B cell (primary cell): ENCODE measurements around the gene ZIC2. TPM values are rescaled to one million over a fixed set of nuclear protein-coding genes. Genes with fewer than 3 reads are reported as not detected.

ENCODE experiments used
- ATAC-seq: fragments of 200-7000 bp; cut with Tn5 transposase; one replicate; pipeline ENCODE4 v1.10.0; 2021; ENCODE audit warnings: low read depth, mild to moderate bottlenecking, moderate number of reproducible peaks, moderate library complexity
- CTCF ChIA-PET: fragments of 350-600 bp; sonication (Branson Sonifier 250); formaldehyde crosslinking; loops from one replicate; lab custom pipeline; 2021; ENCODE audit warnings: antibody characterized with exemption, inconsistent platforms; lab: Charles Lee
- POLR2A ChIA-PET: fragments of 350-600 bp; sonication (Branson Sonifier 250); formaldehyde crosslinking; loops from one replicate; lab custom pipeline; 2021; ENCODE audit warnings: antibody characterized with exemption; lab: Charles Lee
- DNase-seq: peaks from one replicate; pipeline ENCODE4 v3.0.0; 2013
- H2AFZ ChIP-seq: 2 replicates; pipeline ENCODE4 v1.6.1; 2012; ENCODE audit warnings: mild to moderate bottlenecking, low read depth, low read length; ENCODE audit not compliant: insufficient read depth, poor library complexity, severe bottlenecking
- H3K27ac ChIP-seq, 2 donors: 1 replicate in 1 of 2; 2 replicates in 1 of 2; pipeline ENCODE4 v1.5.1; 2012 to 2013; ENCODE audit warnings: low read length in 2 of 2, mild to moderate bottlenecking in 2 of 2, moderate library complexity in 1 of 2
- H3K27me3 ChIP-seq, 4 experiments: fragments of 200-600 bp in 1 of 4; sonication (generic) in 1 of 4; replicated peaks in 1 of 4; 1 replicate in 2 of 4; 2 replicates in 2 of 4; pipeline versions ENCODE4 v1.6.1 to v1.7.0; 2013 to 2016; ENCODE audit warnings: low read length in 3 of 4, mild to moderate bottlenecking in 2 of 4, mixed read lengths in 1 of 4, moderate library complexity in 1 of 4; ENCODE audit not compliant: insufficient read depth in 4 of 4, control insufficient read depth in 3 of 4; ENCODE audit errors: control extremely low read depth in 1 of 4
- H3K36me3 ChIP-seq, 2 experiments: replicated peaks in 1 of 2; 1 replicate in 1 of 2; 2 replicates in 1 of 2; pipeline versions ENCODE4 v1.6.1 to v1.7.1; 2013; ENCODE audit warnings: low read length in 1 of 2; ENCODE audit not compliant: insufficient read depth in 2 of 2, control insufficient read depth in 1 of 2; ENCODE audit errors: control extremely low read depth in 1 of 2, extremely low read depth in 1 of 2
- H3K4me1 ChIP-seq, 2 donors: fragments of 200-600 bp in 1 of 2; sonication (generic) in 1 of 2; 1 replicate in 1 of 2; 2 replicates in 1 of 2; pipeline versions ENCODE4 v1.5.1 to v1.6.1; 2013 to 2017; ENCODE audit warnings: low read length in 2 of 2; ENCODE audit not compliant: control insufficient read depth in 2 of 2, insufficient read depth in 2 of 2
- H3K4me2 ChIP-seq: replicated peaks from 2 replicates; pipeline ENCODE3; 2012; ENCODE audit warnings: mild to moderate bottlenecking, low read depth, low read length; ENCODE audit not compliant: poor library complexity, severe bottlenecking
- H3K4me3 ChIP-seq, 5 experiments: fragments of 200-600 bp in 1 of 5; sonication (generic) in 1 of 5; 1 replicate in 3 of 5; 2 replicates in 2 of 5; pipeline versions ENCODE4 v1.5.1 to v1.7.0; 2011 to 2016; ENCODE audit warnings: low read length in 4 of 5, mild to moderate bottlenecking in 4 of 5, low read depth in 2 of 5, control low read depth in 1 of 5, moderate library complexity in 1 of 5; ENCODE audit not compliant: insufficient read depth in 1 of 5; ENCODE audit errors: control extremely low read depth in 1 of 5, extremely low read depth in 1 of 5
- H3K79me2 ChIP-seq: fragments of 200-600 bp; sonication (generic); one replicate; pipeline ENCODE4 v1.6.0; 2016; ENCODE audit warnings: low read length; ENCODE audit not compliant: control insufficient read depth, insufficient read depth
- H3K9ac ChIP-seq: fragments of 200-600 bp; sonication (generic); 2 replicates; pipeline ENCODE4 v1.6.1; 2017; ENCODE audit warnings: mild to moderate bottlenecking, low read length, moderate library complexity
- H3K9me3 ChIP-seq, 3 donors: one replicate each; pipeline versions ENCODE4 v1.6.1 to v1.7.1; 2013; ENCODE audit warnings: low read length in 2 of 3; ENCODE audit not compliant: control insufficient read depth in 2 of 3, insufficient read depth in 1 of 3; ENCODE audit errors: control extremely low read depth in 1 of 3
- H4K20me1 ChIP-seq: 2 replicates; pipeline ENCODE4 v1.6.0; 2012; ENCODE audit warnings: mild to moderate bottlenecking, low read length; ENCODE audit not compliant: insufficient read depth, control insufficient read depth, poor library complexity, severe bottlenecking
- H3K27ac Mint-ChIP-seq: one replicate; pipeline ENCODE4 v1.8.0; 2021; ENCODE audit warnings: mixed read lengths
- H3K27me3 Mint-ChIP-seq: one replicate; pipeline ENCODE4 v1.8.0; 2021; ENCODE audit warnings: mixed read lengths
- H3K4me1 Mint-ChIP-seq: one replicate; pipeline ENCODE4 v1.8.0; 2021; ENCODE audit warnings: mixed read lengths
- H3K4me3 Mint-ChIP-seq: one replicate; pipeline ENCODE4 v1.8.0; 2021; ENCODE audit warnings: mixed read lengths
- H3K9me3 Mint-ChIP-seq: one replicate; pipeline ENCODE4 v1.8.0; 2022; ENCODE audit warnings: mixed read lengths; ENCODE audit not compliant: insufficient read depth
- EZH2 ChIP-seq: IDR thresholded peaks from 2 replicates; pipeline ENCODE4 v1.6.1; 2012; ENCODE audit warnings: borderline replicate concordance, low read depth, mild to moderate bottlenecking, moderate library complexity, low read length; ENCODE audit not compliant: insufficient read depth, poor library complexity, severe bottlenecking
- WGBS: methylation state at CpG from one replicate; pipeline ENCODE4 v1.1.5; 2013; ENCODE audit warnings: missing lambda C conversion rate; ENCODE audit not compliant: insufficient coverage; 5-methylcytosine and 5-hydroxymethylcytosine counted together
- intact Hi-C: fragments of 100-400 bp; cut with micrococcal nuclease; formaldehyde crosslinking; loops from one replicate; pipeline ENCODE4 v1.10.0; 2022
- polyA plus RNA-seq: library from polyadenylated mRNA; depleted of rRNA; stranded (reverse); fragments of >200 nt; gene quantifications from 2 replicates; pipeline ENCODE4 v1.2.3, GENCODE V29; 2012
- total RNA-seq, 2 donors: library from RNA; stranded (reverse); fragments of 120-200 nt in 1 of 2; gene quantifications; 1 replicate in 1 of 2; 2 replicates in 1 of 2; pipeline versions ENCODE4 v1.2.3 to v1.2.4, GENCODE V29; 2013 to 2022
- TF ChIP-seq, protein P1 (sequence below): fragments of 200-600 bp; IDR thresholded peaks from one replicate; pipeline ENCODE4 v1.8.0; 2022; ENCODE audit warnings: antibody characterized with exemption, mild to moderate bottlenecking

ZIC2 gene
- total and polyA plus RNA-seq, 2 donors (not counting 1 experiment from before 2014, with no cell fraction given), result not detected

DNA sequence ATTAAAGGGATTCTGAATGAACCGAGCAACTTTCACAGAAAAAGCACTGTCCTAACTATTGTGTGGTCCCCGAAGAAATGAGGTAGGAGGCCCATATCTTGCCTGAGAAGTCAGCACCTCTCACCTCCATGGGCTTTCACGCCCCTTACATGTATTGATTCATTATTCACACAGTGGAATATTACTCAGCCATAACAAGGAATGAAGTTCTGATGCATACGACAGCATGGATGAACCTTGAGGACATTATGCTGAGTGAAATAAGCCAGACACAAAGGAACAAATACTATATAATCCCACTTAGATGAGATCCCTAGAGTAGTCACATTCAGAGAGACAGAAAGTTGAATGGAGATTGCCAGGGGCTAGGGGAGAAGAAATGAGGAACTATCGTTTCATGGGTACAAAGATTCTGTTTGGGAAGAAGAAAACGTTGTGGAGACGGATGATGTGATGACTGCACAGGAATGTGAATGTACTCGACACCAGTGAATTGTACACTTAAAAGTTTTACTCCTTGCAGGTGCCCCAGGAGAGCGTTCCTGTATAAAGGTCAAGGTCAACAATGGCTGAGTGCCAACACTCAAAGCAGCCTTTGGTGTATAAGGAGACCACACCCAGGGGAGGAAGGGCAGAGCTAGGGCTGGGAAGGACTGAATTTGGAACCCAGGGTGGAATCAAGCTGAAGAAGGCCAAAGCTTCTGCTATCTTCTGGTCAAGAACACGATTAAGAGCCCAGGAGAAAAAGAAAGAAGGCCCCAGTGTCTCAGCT is 32.5 kb upstream of the ZIC2 start:
- no peak overlapping the region for H3K4me3 Mint-ChIP-seq
- TF ChIP-seq, protein P1, sequence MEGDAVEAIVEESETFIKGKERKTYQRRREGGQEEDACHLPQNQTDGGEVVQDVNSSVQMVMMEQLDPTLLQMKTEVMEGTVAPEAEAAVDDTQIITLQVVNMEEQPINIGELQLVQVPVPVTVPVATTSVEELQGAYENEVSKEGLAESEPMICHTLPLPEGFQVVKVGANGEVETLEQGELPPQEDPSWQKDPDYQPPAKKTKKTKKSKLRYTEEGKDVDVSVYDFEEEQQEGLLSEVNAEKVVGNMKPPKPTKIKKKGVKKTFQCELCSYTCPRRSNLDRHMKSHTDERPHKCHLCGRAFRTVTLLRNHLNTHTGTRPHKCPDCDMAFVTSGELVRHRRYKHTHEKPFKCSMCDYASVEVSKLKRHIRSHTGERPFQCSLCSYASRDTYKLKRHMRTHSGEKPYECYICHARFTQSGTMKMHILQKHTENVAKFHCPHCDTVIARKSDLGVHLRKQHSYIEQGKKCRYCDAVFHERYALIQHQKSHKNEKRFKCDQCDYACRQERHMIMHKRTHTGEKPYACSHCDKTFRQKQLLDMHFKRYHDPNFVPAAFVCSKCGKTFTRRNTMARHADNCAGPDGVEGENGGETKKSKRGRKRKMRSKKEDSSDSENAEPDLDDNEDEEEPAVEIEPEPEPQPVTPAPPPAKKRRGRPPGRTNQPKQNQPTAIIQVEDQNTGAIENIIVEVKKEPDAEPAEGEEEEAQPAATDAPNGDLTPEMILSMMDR, result no peak
- no peak for TF ChIP-seq EZH2
- POLR2A ChIA-PET, result no interaction called here
- H3K9me3 Mint-ChIP-seq, result no peaks in the 10 kb centered on the region
- no peak for ATAC-seq
- Histone ChIP-seq H3K9ac (no peak overlapping the region), H3K4me2 (no peak overlapping the region), H3K27me3 (peaks cover 0 to 31% (median 3%) of the 10 kb centered on the region in 4 experiments), H3K4me3 (no peak overlapping the region), H3K9me3 (peaks cover 0 to 3% (median 0%) of the 10 kb centered on the region in 3 donors), H4K20me1 (no peaks in the 10 kb centered on the region), H3K79me2 (no peaks in the 10 kb centered on the region), H3K27ac (no peak overlapping the region), H2AFZ (no peak overlapping the region), H3K4me1 (no peaks in the 10 kb centered on the region), H3K36me3 (no peaks in the 10 kb centered on the region)
- WGBS, result 84% methylated on average over 6 of the region's 10 CpGs
- CTCF ChIA-PET, result no interaction called here
- H3K4me1 Mint-ChIP-seq, result no peaks in the 10 kb centered on the region
- intact Hi-C loops, result no loop called here
- peaks cover 72% of the 10 kb centered on the region for H3K27me3 Mint-ChIP-seq
- no peak for DNase-seq
- no peak overlapping the region for H3K27ac Mint-ChIP-seq

- H4K20me1 ChIP-seq, result no peaks in the 10 kb centered on the region
- no CpG with 5 or more reads among the region's 8 CpGs for WGBS
- DNase-seq (no peak), ATAC-seq (no peak)
- TF ChIP-seq, protein P1, result no peak
- no peak for TF ChIP-seq EZH2
- no peaks in the 10 kb centered on the region for H3K4me1 ChIP-seq
- H3K9ac ChIP-seq, result no peak overlapping the region
- POLR2A ChIA-PET, result no interaction called here
- CTCF ChIA-PET, result no interaction called here
- no peaks in the 10 kb centered on the region for H3K4me1 Mint-ChIP-seq
- H3K27ac ChIP-seq, result no peak overlapping the region
- H3K9me3 Mint-ChIP-seq, result no peaks in the 10 kb centered on the region
- H3K9me3 ChIP-seq, result peaks cover 0 to 3% (median 0%) of the 10 kb centered on the region in 3 donors
- H3K4me2 ChIP-seq, result no peak overlapping the region
- H2AFZ ChIP-seq, result no peak overlapping the region
- H3K4me3 ChIP-seq, result no peak overlapping the region
- H3K27ac Mint-ChIP-seq, result no peak overlapping the region
- H3K4me3 Mint-ChIP-seq, result no peak overlapping the region
- no peaks in the 10 kb centered on the region for H3K36me3 ChIP-seq
- H3K79me2 ChIP-seq, result no peaks in the 10 kb centered on the region
- intact Hi-C loops, result no loop called here
- H3K27me3 Mint-ChIP-seq, result peaks cover 67% of the 10 kb centered on the region
- peaks cover 0 to 34% (median 5%) of the 10 kb centered on the region in 4 experiments for H3K27me3 ChIP-seq
Observed at GRCh38 chr13:99949679-99950413, 31.7 kb upstream of the ZIC2 start.
